ENCODE results near the gene PLSCR3.
"Not testable (repeated sequence)": the region's sequence is repeated elsewhere in the genome, so short reads cannot be mapped to it uniquely, and the experiment has no call there.

PLSCR3 gene

DNA sequence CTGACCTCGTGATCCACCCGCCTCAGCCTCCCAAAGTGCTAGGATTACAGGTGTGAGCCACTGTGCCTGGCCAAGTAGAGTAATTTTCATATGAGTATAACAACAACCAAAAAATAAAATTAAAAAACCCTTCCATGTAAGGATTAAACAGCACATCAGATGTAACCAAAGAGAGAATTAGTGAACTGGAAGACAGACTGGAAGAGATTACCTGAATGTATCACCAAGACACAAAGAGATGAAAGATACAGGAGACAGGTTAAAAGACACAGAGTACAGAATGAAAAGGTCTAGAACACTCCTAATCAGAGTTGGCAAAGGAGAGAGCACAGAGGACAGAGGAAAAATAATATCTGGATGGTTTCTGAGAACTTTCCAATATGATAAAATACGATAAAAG lies 15.2 kb downstream of the PLSCR3 start:
- H3K4me3 ChIP-seq (ENCODE audit: low read depth, low read length), result no peak overlapping the region
- TF ChIP-seq, protein P1, sequence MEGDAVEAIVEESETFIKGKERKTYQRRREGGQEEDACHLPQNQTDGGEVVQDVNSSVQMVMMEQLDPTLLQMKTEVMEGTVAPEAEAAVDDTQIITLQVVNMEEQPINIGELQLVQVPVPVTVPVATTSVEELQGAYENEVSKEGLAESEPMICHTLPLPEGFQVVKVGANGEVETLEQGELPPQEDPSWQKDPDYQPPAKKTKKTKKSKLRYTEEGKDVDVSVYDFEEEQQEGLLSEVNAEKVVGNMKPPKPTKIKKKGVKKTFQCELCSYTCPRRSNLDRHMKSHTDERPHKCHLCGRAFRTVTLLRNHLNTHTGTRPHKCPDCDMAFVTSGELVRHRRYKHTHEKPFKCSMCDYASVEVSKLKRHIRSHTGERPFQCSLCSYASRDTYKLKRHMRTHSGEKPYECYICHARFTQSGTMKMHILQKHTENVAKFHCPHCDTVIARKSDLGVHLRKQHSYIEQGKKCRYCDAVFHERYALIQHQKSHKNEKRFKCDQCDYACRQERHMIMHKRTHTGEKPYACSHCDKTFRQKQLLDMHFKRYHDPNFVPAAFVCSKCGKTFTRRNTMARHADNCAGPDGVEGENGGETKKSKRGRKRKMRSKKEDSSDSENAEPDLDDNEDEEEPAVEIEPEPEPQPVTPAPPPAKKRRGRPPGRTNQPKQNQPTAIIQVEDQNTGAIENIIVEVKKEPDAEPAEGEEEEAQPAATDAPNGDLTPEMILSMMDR (IDR thresholded peaks at IDR 0.05; ENCODE audit: low read depth, low read length), result no peak

DNA sequence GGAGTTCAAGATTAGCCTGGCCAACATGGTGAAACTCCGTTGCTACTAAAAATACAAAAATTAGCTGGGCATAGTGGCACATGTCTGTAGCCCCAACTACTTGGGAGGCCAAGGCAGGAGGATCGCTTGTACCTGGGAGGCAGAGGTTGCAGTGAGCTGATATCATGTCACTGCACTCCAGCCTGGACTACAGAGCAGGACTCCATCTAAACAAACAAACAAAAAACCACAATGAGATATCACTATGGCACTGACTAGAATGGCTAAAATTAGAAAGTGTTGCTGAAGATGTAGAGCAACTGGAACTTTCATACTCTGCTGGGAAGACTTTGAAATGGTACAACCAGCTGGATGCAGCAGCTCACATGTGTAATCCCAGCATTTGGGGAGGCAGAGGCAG lies 20.0 kb downstream of the PLSCR3 start:
- H3K4me3 ChIP-seq (ENCODE audit: low read depth, low read length), result no peak overlapping the region
- TF ChIP-seq, protein P1 (IDR thresholded peaks at IDR 0.05; ENCODE audit: low read depth, low read length), result no peak

DNA sequence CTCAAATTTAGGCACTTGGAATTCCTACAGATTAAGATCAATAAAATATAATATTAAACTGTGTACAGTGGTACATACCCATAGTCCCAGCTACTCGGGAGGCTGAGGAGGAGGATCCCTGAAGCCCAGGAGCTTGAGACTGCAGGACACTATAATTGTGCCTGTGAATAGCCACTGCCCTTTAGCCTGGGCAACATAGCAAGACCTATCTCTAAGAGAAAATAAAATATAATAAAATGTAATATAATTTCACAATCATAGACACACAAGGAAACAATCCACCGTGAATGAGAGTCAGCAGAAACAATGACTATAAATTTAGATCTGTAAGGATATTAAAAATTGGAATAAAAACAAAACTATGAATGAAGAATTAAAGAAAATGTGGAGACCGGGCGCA lies 23.5 kb downstream of the PLSCR3 start:
- TF ChIP-seq, protein P1 (IDR thresholded peaks at IDR 0.05; ENCODE audit: low read depth, low read length), result no peak
- H3K4me3 ChIP-seq (ENCODE audit: low read depth, low read length), result no peak overlapping the region

DNA sequence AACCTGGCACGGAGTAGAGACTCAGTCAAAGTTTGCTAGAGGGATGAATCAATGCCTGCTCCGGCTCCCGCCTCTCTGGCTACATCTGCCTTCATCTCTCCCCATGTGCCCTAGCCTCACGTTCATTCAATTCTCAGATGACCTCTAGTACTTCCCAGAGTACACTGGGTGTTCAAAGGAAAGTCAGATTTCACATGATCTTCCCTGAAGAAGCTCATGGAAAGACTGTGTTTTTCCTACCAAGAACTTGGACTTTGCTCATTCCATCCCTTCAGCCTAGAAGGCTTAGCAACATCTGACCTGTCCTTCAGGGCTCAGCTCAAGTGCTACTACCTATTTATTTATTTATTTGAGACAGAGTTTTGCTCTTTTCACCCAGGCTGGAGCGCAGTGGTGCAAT lies 24.5 kb downstream of the PLSCR3 start:
- TF ChIP-seq, protein P1 (IDR thresholded peaks at IDR 0.05; ENCODE audit: low read depth, low read length), result no peak
- no peak overlapping the region for H3K4me3 ChIP-seq (ENCODE audit: low read depth, low read length)

DNA sequence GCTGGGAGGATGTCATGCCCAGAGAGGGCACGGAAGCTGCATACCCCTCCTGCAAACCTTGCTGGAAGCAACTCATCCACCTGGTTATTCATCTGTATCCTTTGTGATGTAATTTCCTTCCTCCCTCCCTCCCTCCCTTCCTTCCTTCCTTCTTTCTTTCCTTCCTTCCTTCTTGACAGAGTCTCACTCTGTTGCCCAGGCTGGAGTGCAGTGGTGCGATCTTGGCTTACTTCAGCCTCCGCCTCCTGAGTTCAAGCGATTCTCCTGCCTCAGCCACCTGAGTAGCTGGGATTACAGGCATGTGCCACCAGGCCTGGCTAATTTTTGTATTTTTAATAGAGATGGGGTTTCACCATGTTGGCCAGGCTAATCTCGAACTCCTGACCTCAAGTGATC lies 25.7 kb downstream of the PLSCR3 start:
- not testable (repeated sequence) for H3K4me3 ChIP-seq (ENCODE audit: low read depth, low read length)

DNA sequence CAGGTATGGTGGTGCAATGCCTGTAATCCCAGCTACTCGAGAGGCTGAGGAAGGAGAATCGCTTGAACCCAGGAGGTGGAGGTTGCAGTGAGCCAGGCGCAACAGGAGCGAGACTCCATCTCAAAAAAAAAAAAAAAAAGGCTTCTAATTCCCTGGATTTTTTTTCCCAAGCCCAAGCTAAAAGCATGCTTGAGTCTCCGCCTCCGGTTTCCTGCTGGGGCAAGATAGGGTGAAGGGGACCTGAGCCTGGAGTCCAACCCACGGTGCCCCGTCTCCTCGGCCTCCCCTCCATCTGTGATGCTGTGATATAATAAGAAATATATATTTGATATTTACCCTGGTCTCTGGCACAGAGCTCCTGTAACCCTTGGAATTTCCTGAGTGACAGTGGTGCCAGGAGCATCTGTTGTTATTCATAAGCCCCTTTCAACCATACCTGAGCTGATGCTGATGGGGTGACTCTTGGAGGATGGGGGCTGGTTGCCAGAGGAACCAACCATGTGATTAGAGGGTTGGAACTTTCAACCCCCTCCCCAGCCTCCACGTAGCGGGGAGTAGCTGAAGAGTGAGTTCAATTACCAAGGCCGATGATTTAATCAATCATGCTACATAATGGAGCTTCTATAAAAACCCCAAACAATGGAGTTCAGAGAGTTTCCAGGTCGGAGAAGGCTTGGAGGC lies 26.3 kb downstream of the PLSCR3 start:
- TF ChIP-seq, protein P1 (IDR thresholded peaks at IDR 0.05; ENCODE audit: low read depth, low read length), result no peak
- H3K4me3 ChIP-seq (ENCODE audit: low read depth, low read length), result no peak overlapping the region

DNA sequence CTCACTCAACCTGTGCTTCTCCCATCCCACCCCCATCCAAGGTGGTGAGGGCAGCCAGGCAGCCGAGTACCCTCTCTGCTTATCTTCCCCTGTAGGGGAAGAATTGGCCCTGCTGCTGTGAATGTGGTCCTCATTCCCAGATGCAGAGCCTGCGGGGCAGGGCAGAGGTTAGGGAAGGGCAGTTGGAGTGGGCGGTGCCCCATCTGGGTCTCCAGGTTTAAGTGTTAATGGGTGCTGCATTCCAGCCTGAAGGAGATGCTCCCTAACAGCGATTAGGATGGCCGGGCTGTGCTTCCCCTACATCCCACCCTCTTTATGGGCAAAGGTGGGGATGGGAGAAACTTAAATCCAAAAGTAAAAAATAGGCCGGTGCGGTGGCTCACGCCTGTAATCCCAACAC lies 27.2 kb downstream of the PLSCR3 start:
- TF ChIP-seq, protein P1 (IDR thresholded peaks at IDR 0.05; ENCODE audit: low read depth, low read length), result no peak
- no peak overlapping the region for H3K4me3 ChIP-seq (ENCODE audit: low read depth, low read length)

DNA sequence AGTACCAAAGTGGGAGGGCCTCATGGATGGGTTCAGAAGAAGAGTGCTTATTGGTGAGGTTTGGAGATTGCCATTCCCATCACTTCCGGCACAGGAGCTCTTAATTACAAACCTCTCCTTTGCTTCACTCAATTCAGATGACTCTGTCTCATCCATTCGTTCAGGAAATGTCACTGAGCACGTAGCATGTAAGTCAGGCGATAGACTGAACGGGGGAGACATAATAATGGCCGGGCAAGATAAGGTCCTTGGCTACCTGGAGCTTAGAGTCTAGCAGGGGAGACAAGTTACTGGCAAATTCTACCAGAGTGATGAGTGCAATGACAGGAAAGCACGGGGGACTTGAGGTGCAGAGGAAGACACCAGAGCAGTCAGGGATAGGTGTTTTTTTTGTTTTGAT lies 28.4 kb downstream of the PLSCR3 start:
- not testable (repeated sequence) for H3K4me3 ChIP-seq (ENCODE audit: low read depth, low read length)

Measured in WI38 (cell line).